ENCODE results near the gene HS3ST4. TPM values are rescaled to one million over a fixed set of nuclear protein-coding genes. Genes with fewer than 3 reads are reported as not detected.

The HS3ST4 gene
- total RNA-seq, 1 donor from 2014 or later, result not detected

DNA sequence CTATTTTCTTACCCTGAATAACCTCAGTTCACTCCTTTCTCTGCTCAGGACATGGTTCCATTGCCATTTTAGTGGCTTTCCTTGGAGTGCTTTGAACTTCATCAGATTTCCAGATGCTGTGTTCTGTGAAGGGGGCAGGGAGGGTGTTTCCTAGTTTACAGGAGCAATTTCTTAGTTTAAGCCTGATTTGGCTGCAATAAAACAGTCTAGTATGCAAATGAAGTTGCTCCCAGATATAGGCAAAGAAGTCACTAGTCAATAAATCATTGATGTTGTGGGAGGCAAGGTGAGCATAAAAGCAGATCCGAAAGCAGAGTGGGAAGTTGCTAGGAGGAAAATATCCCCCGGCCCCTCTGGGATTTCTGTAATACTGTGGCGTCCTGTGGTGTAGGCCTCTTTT is 202.3 kb downstream of the HS3ST4 start:
- DNase-seq (ENCODE audit: low read depth), result no peak

GRCh38 chr16:25895380-25895779 is 203.6 kb downstream of the HS3ST4 start:
- no peak for DNase-seq (ENCODE audit: low read depth)

GRCh38 chr16:25896411-25896810 is 204.7 kb downstream of the HS3ST4 start:
- no peak for DNase-seq (ENCODE audit: low read depth)

GRCh38 chr16:25897702-25898101 is 205.9 kb downstream of the HS3ST4 start:
- no peak for DNase-seq (ENCODE audit: low read depth)

DNA sequence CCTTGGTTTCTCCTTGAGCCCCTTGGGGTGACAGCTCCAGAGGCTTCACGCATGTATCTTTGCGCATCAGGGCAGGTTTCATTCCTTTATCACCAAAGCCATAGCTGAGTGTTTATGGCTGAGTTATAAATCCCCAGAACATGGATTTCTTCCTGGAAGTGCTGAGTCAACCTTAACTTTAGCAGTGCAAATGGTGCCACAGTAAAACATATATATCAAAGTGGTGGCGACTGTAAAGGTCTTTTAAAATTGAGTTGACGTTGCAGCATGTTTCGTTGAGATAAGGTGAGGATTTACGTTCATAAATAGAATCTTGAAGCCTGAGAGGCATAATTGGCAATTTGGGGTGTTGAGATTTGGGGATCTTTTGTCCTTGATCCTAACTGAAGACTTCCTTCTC is 214.1 kb downstream of the HS3ST4 start:
- DNase-seq (ENCODE audit: low read depth), result no peak

- DNase-seq (ENCODE audit: low read depth), result no peak
Measured at GRCh38 chr16:25910971-25911370, 219.2 kb downstream of the HS3ST4 start.

DNA sequence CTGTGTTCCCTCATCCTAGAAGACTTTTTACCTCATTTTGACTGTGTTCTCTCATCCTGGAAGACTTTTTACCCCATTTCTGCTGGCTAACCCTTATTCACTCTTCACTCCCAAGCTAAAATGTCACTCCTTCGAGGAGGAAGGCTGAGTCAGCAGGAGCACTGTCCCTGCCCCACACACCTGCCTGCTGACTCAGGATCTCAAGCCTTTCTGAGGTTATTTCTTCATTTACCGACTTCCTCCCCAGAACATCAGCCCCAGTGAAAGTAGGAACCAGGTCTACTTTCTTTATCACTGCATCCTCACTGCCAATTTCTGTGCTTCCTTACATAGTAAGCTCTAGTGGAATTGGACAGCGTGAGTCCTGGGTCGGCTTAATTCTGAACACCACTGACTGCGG is 220.6 kb downstream of the HS3ST4 start:
- DNase-seq (ENCODE audit: low read depth), result no peak

DNA sequence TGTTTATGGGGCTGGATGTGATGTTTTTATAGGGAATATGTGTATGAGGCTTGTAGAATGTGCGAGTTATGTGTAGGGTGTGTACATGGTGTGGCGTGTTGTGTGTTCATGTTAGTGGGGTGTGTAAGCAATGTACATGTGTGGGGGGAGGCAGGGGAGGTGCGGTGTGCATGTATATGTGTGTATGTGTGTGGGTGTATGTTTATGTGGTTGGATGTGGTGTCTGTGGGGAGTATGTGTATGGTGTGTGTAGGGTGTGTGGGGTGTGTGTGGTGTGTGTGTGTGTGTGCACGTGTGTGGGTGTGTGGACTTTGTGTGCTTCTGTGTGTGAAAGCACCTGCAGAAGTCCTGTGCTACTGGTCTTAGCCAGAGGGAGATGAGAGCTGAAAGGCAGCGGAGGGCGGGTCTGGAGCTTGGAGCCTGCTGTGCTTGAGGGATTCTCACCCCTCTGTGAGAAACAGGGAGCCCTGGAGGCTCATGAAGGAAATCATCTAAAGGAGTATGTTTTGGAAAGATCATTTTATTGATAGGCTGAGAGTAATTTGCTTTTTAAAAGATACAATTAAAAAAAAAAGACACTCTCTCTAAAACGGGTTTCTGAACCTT is 222.7 kb downstream of the HS3ST4 start:
- DNase-seq (ENCODE audit: low read depth), result no peak

- DNase-seq (ENCODE audit: low read depth), result no peak
Measured at GRCh38 chr16:25916037-25916436, 224.3 kb downstream of the HS3ST4 start.

GRCh38 chr16:25922438-25922837 is 230.7 kb downstream of the HS3ST4 start:
- DNase-seq (ENCODE audit: low read depth), result no peak

GRCh38 chr16:25925421-25925820 is 233.7 kb downstream of the HS3ST4 start:
- DNase-seq (ENCODE audit: low read depth), result no peak

GRCh38 chr16:25931473-25932035 is 239.8 kb downstream of the HS3ST4 start:
- no peak for DNase-seq (ENCODE audit: low read depth)

GRCh38 chr16:25941800-25942499 is 250.2 kb downstream of the HS3ST4 start:
- DNase-seq (ENCODE audit: low read depth), result no peak

GRCh38 chr16:25950586-25951281 is 259.0 kb downstream of the HS3ST4 start:
- no peak for DNase-seq (ENCODE audit: low read depth)

GRCh38 chr16:25951999-25952398 is 260.2 kb downstream of the HS3ST4 start:
- DNase-seq (ENCODE audit: low read depth), result no peak

GRCh38 chr16:25952983-25953382 is 261.2 kb downstream of the HS3ST4 start:
- DNase-seq (ENCODE audit: low read depth), result no peak

GRCh38 chr16:25957707-25958106 is 265.9 kb downstream of the HS3ST4 start:
- no peak for DNase-seq (ENCODE audit: low read depth)

DNA sequence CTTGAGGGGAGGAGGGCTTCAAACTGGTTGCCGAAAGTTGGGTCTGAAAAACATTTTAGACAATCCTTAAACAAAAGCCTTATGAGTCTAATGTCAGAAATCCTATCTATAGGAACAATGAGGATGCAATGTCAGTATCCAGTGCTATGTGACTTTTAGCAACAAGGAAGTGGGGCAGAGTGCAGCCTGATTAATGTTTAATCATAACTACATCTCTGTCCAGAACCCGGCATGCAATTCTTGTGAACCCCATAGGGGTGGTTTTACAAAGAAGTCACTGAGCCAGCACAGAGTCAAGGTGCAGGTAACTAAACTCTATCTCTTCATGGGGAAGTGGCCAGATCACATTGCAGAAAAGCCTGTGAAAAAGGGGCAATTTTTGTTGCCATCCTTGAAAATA is 267.5 kb downstream of the HS3ST4 start:
- no peak for DNase-seq (ENCODE audit: low read depth)

DNA sequence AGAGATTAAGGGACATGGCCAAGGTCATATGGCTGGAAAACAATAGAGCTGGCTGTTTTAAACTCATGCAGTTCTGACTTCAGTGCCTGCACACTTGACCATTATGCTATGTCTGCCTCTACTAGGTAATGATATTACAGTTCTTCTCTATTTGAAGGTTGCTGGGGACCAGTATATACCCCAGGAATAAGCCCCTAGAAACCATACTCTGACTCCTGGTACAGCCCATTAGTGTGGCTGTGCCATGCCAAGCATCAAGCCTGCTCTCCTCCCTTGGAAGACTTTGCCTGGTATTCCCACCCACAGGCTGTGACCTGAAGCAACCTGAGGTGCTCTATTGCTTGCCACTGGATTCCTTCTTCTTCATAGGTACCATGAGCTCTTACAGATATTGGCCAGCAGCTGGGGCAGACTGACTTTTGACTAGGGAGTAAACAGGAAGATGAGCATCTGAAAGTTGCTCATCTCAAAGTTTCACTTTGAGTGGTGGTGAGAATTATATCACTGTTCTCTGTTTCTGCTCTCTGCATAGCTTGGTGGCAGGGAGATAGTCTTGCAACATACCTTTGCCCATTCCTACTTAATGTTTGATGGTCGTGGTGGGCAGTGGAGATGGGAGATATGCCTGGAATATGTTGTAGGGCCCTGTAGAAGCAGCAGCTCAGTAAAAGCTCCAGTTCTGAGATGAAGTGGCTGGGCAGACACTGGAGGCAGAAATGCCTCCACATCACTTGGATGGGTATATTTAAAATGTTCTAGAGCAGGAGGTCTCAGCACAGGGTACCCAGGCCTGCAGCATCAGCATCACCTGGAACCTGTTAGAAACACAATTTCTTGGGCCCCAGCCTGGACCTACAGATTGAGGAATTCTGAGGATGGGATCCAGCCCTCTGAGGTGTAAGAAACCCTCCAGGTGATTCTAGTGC is 274.7 kb downstream of the HS3ST4 start:
- no peak for DNase-seq (ENCODE audit: low read depth)

- DNase-seq (ENCODE audit: low read depth), result no peak
Measured at GRCh38 chr16:25977121-25977520, 285.4 kb downstream of the HS3ST4 start.

DNA sequence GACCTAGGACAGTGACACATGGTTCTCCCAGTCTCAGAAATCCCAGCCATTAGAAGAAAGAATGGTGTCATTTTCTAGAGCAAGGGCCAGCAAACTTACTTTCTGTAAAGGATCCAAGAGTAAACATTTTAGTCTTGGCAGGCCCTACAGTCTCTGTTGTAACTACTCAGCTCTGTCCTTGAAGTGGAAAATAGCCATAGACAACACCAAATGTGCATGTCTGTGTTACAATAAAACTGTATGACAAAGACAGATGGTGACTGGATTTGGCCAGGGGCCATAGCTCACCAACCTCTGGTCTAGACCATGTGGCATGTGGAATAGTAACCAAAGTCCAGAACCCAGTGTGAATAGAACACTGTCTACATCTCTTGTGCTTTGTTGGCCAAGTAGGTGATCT is 286.5 kb downstream of the HS3ST4 start:
- DNase-seq (ENCODE audit: low read depth), result no peak

DNA sequence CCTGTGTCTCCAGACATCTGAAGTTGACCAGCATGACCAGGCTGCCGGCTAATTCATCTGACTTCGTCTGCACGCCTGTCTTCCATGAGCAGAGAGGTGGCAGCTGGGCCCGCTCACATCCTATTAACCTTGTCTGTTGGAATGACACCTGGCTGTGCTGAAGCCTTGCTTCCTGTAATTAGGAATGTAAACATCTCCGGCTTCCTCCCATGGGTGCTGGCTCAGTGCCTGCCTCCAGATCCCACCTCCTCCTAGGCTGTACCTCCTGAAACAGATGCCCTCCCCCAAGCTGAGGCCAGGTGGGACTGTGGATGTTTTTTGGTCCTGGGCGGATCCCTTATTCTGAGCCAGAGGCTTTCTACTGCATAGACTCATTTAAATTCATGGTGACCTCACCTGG is 296.3 kb downstream of the HS3ST4 start:
- DNase-seq (ENCODE audit: low read depth), result no peak
